Astrocyte (in vitro differentiated cells and primary cell): ENCODE data around the gene TADA2A. TPM values are rescaled to one million over a fixed set of nuclear protein-coding genes. Genes with fewer than 3 reads are reported as not detected.
A peak's percentile ranks its signal among the peaks of the same experiment; 100 is the strongest.

Experiments used
- DNase-seq: peaks from one replicate; pipeline ENCODE4 v3.0.0-alpha.2; 2010; ENCODE audit warnings: low read depth
- FAIRE-seq: peaks from 2 replicates; lab custom pipeline; 2011; peaks lifted over from hg19 to GRCh38; lab: Jason Lieb, UNC
- H2AFZ ChIP-seq: 2 replicates; pipeline ENCODE4 v1.6.0; 2012; ENCODE audit warnings: low read depth, low read length, inconsistent platforms
- H3K27ac ChIP-seq: 2 replicates; pipeline ENCODE4 v1.5.1; 2011; ENCODE audit warnings: low read depth, low read length, inconsistent platforms
- H3K27me3 ChIP-seq: 2 replicates; pipeline ENCODE4 v1.6.0; 2011; ENCODE audit warnings: low read length, inconsistent platforms; ENCODE audit not compliant: insufficient read depth
- H3K36me3 ChIP-seq: 2 replicates; pipeline ENCODE4 v1.5.1; 2011; ENCODE audit warnings: low read length, inconsistent platforms; ENCODE audit not compliant: insufficient read depth
- H3K4me1 ChIP-seq: 2 replicates; pipeline ENCODE4 v1.5.1; 2011; ENCODE audit warnings: low read length, inconsistent platforms; ENCODE audit not compliant: insufficient read depth
- H3K4me2 ChIP-seq: 2 replicates; pipeline ENCODE4 v1.6.0; 2012; ENCODE audit warnings: low read length, inconsistent platforms
- H3K4me3 ChIP-seq: 2 replicates; pipeline ENCODE4 v1.5.1; 2011; ENCODE audit warnings: low read depth, mild to moderate bottlenecking, low read length, inconsistent platforms; ENCODE audit not compliant: insufficient read depth
- H3K79me2 ChIP-seq: 2 replicates; pipeline ENCODE4 v1.6.0; 2012; ENCODE audit warnings: mild to moderate bottlenecking, low read length, inconsistent platforms; ENCODE audit not compliant: insufficient read depth
- H3K9ac ChIP-seq: 2 replicates; pipeline ENCODE4 v1.6.0; 2012; ENCODE audit warnings: mild to moderate bottlenecking, low read length, inconsistent platforms
- H3K9me3 ChIP-seq: 2 replicates; pipeline ENCODE4 v1.5.1; 2012; ENCODE audit warnings: low read depth, mild to moderate bottlenecking, low read length, inconsistent platforms; ENCODE audit not compliant: insufficient read depth
- H4K20me1 ChIP-seq: 2 replicates; pipeline ENCODE4 v1.6.0; 2012; ENCODE audit warnings: low read length, inconsistent platforms; ENCODE audit not compliant: insufficient read depth
- H3K27ac Mint-ChIP-seq: one replicate; pipeline ENCODE4 v1.8.0; 2021; ENCODE audit warnings: mild to moderate bottlenecking, mixed read lengths; ENCODE audit not compliant: unreplicated experiment
- H3K27me3 Mint-ChIP-seq: one replicate; pipeline ENCODE4 v1.8.0; 2021; ENCODE audit warnings: low read depth, mixed read lengths; ENCODE audit not compliant: unreplicated experiment
- H3K36me3 Mint-ChIP-seq: one replicate; pipeline ENCODE4 v1.8.0; 2021; ENCODE audit warnings: low read depth, mixed read lengths; ENCODE audit not compliant: unreplicated experiment
- H3K4me1 Mint-ChIP-seq: one replicate; pipeline ENCODE4 v1.8.0; 2021; ENCODE audit warnings: low read depth, mixed read lengths; ENCODE audit not compliant: unreplicated experiment
- H3K4me3 Mint-ChIP-seq: one replicate; pipeline ENCODE4 v1.8.0; 2021; ENCODE audit warnings: mild to moderate bottlenecking, moderate library complexity, mixed read lengths; ENCODE audit not compliant: unreplicated experiment
- H3K9me3 Mint-ChIP-seq: one replicate; pipeline ENCODE4 v1.8.0; 2021; ENCODE audit warnings: mild to moderate bottlenecking, mixed read lengths; ENCODE audit not compliant: unreplicated experiment
- EZH2 ChIP-seq: IDR thresholded peaks from 2 replicates; pipeline ENCODE4 v1.6.1; 2012; ENCODE audit warnings: mild to moderate bottlenecking, low read length, inconsistent platforms; ENCODE audit not compliant: insufficient read depth
- total RNA-seq: library from RNA; stranded (reverse); gene quantifications from 2 replicates; pipeline ENCODE4 v1.2.1, GENCODE V29; 2021
- TF ChIP-seq, protein P1 (sequence below): IDR thresholded peaks from 2 replicates; pipeline ENCODE4 v1.5.1; 2011; ENCODE audit warnings: low read depth, mild to moderate bottlenecking, inconsistent platforms, low read length, moderate library complexity; ENCODE audit not compliant: insufficient read depth

The TADA2A gene
- total RNA-seq, 1 donor from 2014 or later: 14.0 TPM

DNA sequence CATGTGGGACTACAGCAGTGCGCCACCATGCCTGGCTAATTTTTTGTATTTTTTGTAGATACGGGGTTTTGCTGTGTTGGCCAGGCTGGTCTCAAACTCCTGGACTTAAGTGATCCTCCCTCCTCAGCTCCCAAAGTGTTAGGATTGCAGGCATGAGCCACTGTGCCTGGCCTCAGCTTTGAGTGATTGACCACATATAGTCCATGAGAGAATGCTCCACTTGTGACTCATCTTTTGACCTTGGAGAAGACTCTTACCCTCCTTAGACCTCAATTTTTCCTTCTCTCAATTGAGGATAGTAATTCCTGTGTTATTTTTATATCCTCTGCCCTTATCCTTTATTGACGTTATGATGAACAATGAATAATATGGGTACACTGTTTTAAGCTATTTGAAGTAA is 52.1 kb downstream of the TADA2A start:
- Mint-ChIP-seq H3K36me3 (peaks cover 5% of the 10 kb centered on the region), H3K4me3 (no peak overlapping the region), H3K27me3 (no peaks in the 10 kb centered on the region), H3K27ac (no peak overlapping the region), H3K9me3 (no peaks in the 10 kb centered on the region), H3K4me1 (peaks cover 13% of the 10 kb centered on the region)
- Histone ChIP-seq H3K4me2 (peak overlapping the region; percentile 9), H3K4me3 (no peak overlapping the region), H3K9me3 (no peaks in the 10 kb centered on the region), H3K4me1 (peaks cover 7% of the 10 kb centered on the region), H4K20me1 (no peaks in the 10 kb centered on the region), H3K36me3 (peaks cover under 1% of the 10 kb centered on the region), H2AFZ (no peak overlapping the region), H3K27ac (no peak overlapping the region), H3K9ac (no peak overlapping the region), H3K79me2 (no peaks in the 10 kb centered on the region), H3K27me3 (no peaks in the 10 kb centered on the region)
- TF ChIP-seq, protein P1, sequence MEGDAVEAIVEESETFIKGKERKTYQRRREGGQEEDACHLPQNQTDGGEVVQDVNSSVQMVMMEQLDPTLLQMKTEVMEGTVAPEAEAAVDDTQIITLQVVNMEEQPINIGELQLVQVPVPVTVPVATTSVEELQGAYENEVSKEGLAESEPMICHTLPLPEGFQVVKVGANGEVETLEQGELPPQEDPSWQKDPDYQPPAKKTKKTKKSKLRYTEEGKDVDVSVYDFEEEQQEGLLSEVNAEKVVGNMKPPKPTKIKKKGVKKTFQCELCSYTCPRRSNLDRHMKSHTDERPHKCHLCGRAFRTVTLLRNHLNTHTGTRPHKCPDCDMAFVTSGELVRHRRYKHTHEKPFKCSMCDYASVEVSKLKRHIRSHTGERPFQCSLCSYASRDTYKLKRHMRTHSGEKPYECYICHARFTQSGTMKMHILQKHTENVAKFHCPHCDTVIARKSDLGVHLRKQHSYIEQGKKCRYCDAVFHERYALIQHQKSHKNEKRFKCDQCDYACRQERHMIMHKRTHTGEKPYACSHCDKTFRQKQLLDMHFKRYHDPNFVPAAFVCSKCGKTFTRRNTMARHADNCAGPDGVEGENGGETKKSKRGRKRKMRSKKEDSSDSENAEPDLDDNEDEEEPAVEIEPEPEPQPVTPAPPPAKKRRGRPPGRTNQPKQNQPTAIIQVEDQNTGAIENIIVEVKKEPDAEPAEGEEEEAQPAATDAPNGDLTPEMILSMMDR: no peak
- TF ChIP-seq EZH2: no peak
- DNase-seq (peak; percentile 73), FAIRE-seq (no peak)

DNA sequence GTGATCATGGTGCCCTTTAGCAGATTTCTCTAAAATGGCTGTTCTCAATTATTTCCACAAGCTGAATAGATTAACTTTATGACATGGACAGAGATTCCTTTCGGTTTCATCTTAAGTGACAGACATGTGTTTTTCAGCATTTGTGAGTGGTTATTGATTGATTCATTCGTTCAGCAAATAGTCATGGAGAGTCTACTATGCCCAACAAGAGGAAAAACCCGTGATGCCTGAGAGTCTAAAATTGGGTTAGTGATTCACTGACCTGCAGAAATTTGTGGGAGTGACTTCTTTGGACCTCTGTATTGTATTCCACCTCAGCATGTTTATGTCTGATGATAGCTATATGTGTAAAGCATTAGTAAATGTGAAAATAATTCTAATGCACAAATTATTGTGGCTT is 55.0 kb downstream of the TADA2A start:
- Mint-ChIP-seq H3K27ac (no peak overlapping the region), H3K4me1 (peaks cover 7% of the 10 kb centered on the region), H3K36me3 (peaks cover 13% of the 10 kb centered on the region), H3K27me3 (no peaks in the 10 kb centered on the region), H3K9me3 (no peaks in the 10 kb centered on the region), H3K4me3 (no peak overlapping the region)
- H3K9me3 ChIP-seq: no peaks in the 10 kb centered on the region
- peaks cover 7% of the 10 kb centered on the region for H3K4me1 ChIP-seq
- H3K36me3 ChIP-seq: peaks cover 4% of the 10 kb centered on the region
- no peaks in the 10 kb centered on the region for H3K27me3 ChIP-seq
- no peak overlapping the region for H3K4me3 ChIP-seq
- DNase-seq (no peak), FAIRE-seq (no peak)
- H3K27ac ChIP-seq: no peak overlapping the region
- no peak overlapping the region for H2AFZ ChIP-seq
- H4K20me1 ChIP-seq: no peaks in the 10 kb centered on the region
- H3K4me2 ChIP-seq: no peak overlapping the region
- no peaks in the 10 kb centered on the region for H3K79me2 ChIP-seq
- no peak overlapping the region for H3K9ac ChIP-seq
- TF ChIP-seq EZH2: no peak
- TF ChIP-seq, protein P1: no peak

DNA sequence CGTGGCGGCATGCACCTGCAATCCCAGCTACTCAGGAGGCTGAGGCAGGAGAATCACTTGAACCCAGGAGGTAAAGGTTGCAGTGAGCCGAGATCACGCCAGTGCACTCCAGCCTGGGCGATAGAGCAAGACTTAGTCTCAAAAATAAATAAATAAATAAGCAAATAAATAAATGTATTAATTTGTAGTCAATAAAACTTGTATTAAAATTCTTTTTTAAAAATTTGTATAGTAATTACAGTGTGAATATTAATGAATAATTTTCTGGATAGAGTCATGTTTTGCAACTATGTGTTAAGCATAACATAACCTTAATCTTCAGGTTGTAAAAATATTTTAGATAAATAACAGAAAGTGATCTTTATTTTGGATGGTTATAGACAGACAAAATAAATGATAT is 55.8 kb downstream of the TADA2A start:
- Mint-ChIP-seq H3K9me3 (no peaks in the 10 kb centered on the region), H3K27me3 (no peaks in the 10 kb centered on the region), H3K36me3 (peaks cover 16% of the 10 kb centered on the region), H3K4me3 (no peak overlapping the region), H3K4me1 (peaks cover 7% of the 10 kb centered on the region), H3K27ac (no peak overlapping the region)
- no peak overlapping the region for H3K4me3 ChIP-seq
- peaks cover 7% of the 10 kb centered on the region for H3K4me1 ChIP-seq
- TF ChIP-seq, protein P1: no peak
- TF ChIP-seq EZH2: no peak
- DNase-seq (no peak), FAIRE-seq (no peak)
- no peak overlapping the region for H3K27ac ChIP-seq
- no peaks in the 10 kb centered on the region for H3K79me2 ChIP-seq
- H3K9me3 ChIP-seq: no peaks in the 10 kb centered on the region
- no peak overlapping the region for H2AFZ ChIP-seq
- H3K27me3 ChIP-seq: no peaks in the 10 kb centered on the region
- H3K4me2 ChIP-seq: no peak overlapping the region
- H3K36me3 ChIP-seq: peaks cover 9% of the 10 kb centered on the region
- H3K9ac ChIP-seq: no peak overlapping the region
- H4K20me1 ChIP-seq: no peaks in the 10 kb centered on the region
